Liver (tissue), 9 donors: ENCODE results near the gene ADCY7. TPM values are rescaled to one million over a fixed set of nuclear protein-coding genes. Genes with fewer than 3 reads are reported as not detected.

ENCODE experiments used
- DNase-seq: peaks from one replicate; pipeline ENCODE4 v3.0.0-alpha.2; 2017; ENCODE audit warnings: low spot score
- H3K27ac ChIP-seq, 2 donors: one replicate each; pipeline ENCODE4 v1.7.0; 2013; ENCODE audit warnings: inconsistent platforms in 2 of 2, low read length in 2 of 2, control low read depth in 1 of 2, low read depth in 1 of 2, mild to moderate bottlenecking in 1 of 2
- H3K27me3 ChIP-seq, 4 donors: one replicate each; pipeline versions ENCODE4 v1.6.1 to v1.7.0; 2013; ENCODE audit warnings: low read length in 3 of 4, inconsistent platforms in 1 of 4, mild to moderate bottlenecking in 1 of 4, moderate library complexity in 1 of 4; ENCODE audit not compliant: control insufficient read depth in 4 of 4, insufficient read depth in 4 of 4
- H3K36me3 ChIP-seq, 4 donors: one replicate each; pipeline versions ENCODE4 v1.6.1 to v1.7.0; 2013; ENCODE audit warnings: low read length in 3 of 4, mild to moderate bottlenecking in 3 of 4, low read depth in 1 of 4, moderate library complexity in 1 of 4; ENCODE audit not compliant: control insufficient read depth in 4 of 4, insufficient read depth in 3 of 4
- H3K4me1 ChIP-seq, 4 donors: one replicate each; pipeline versions ENCODE4 v1.6.1 to v1.7.0; 2013; ENCODE audit warnings: low read length in 3 of 4, mild to moderate bottlenecking in 3 of 4, moderate library complexity in 1 of 4; ENCODE audit not compliant: control insufficient read depth in 4 of 4, insufficient read depth in 4 of 4
- H3K4me3 ChIP-seq, 3 donors: one replicate each; pipeline versions ENCODE4 v1.6.1 to v1.7.0; 2013; ENCODE audit warnings: low read length in 3 of 3, control low read depth in 1 of 3, low read depth in 1 of 3, mild to moderate bottlenecking in 1 of 3
- H3K9ac ChIP-seq, 2 donors: one replicate each; pipeline ENCODE4 v1.7.0; 2013; ENCODE audit warnings: low read length in 2 of 2, mild to moderate bottlenecking in 2 of 2, moderate library complexity in 2 of 2, control low read depth in 1 of 2, low read depth in 1 of 2
- H3K9me3 ChIP-seq, 4 donors: one replicate each; pipeline versions ENCODE4 v1.6.1 to v1.7.0; 2013; ENCODE audit warnings: low read length in 3 of 4; ENCODE audit not compliant: control insufficient read depth in 4 of 4
- ATF3 ChIP-seq: IDR thresholded peaks from 2 replicates; pipeline ENCODE4 v1.6.1; 2016; ENCODE audit warnings: antibody characterized with exemption
- EGR1 ChIP-seq, 2 donors: IDR thresholded peaks; 2 replicates each; pipeline ENCODE4 v1.6.1; 2016 to 2018; ENCODE audit warnings: antibody characterized with exemption in 2 of 2, low read depth in 2 of 2
- FOXA1 ChIP-seq: IDR thresholded peaks from 2 replicates; pipeline ENCODE4 v1.6.1; 2016; ENCODE audit warnings: antibody characterized with exemption
- FOXA2 ChIP-seq: IDR thresholded peaks from 2 replicates; pipeline ENCODE4 v1.6.1; 2016; ENCODE audit warnings: antibody characterized with exemption
- GABPA ChIP-seq, 2 donors: IDR thresholded peaks in 1 of 2; conservative IDR thresholded peaks in 1 of 2; 2 replicates each; pipeline ENCODE4 v1.6.1; 2016; ENCODE audit warnings: antibody characterized with exemption in 2 of 2, mild to moderate bottlenecking in 1 of 2, moderate library complexity in 1 of 2
- HNF4G ChIP-seq: IDR thresholded peaks from 2 replicates; pipeline ENCODE4 v1.6.1; 2016; ENCODE audit warnings: antibody characterized with exemption
- MAX ChIP-seq: IDR thresholded peaks from 2 replicates; pipeline ENCODE4 v1.6.1; 2016; ENCODE audit warnings: antibody characterized with exemption
- NR2F2 ChIP-seq: IDR thresholded peaks from 2 replicates; pipeline ENCODE4 v1.6.1; 2016; ENCODE audit warnings: antibody characterized with exemption
- REST ChIP-seq: IDR thresholded peaks from 2 replicates; pipeline ENCODE4 v1.6.1; 2016; ENCODE audit warnings: antibody characterized with exemption, mild to moderate bottlenecking
- RXRA ChIP-seq, 2 donors: IDR thresholded peaks; 2 replicates each; pipeline ENCODE4 v1.6.1; 2017 to 2018; ENCODE audit warnings: antibody characterized with exemption in 2 of 2, mild to moderate bottlenecking in 1 of 2
- SP1 ChIP-seq: IDR thresholded peaks from 2 replicates; pipeline ENCODE4 v1.6.1; 2018; ENCODE audit warnings: antibody characterized with exemption, mild to moderate bottlenecking
- YY1 ChIP-seq: IDR thresholded peaks from 2 replicates; pipeline ENCODE4 v1.6.1; 2016; ENCODE audit warnings: antibody characterized with exemption, mild to moderate bottlenecking
- ZBTB33 ChIP-seq: IDR thresholded peaks from 2 replicates; pipeline ENCODE4 v1.6.1; 2016; ENCODE audit warnings: antibody characterized with exemption
- whole genome bisulfite sequencing: extraction: QIAGEN DNeasy Blood & Tissue Kit; methylation state at CpG from one replicate; pipeline ENCODE4 v1.1.7; 2013; 5-methylcytosine and 5-hydroxymethylcytosine counted together
- polyA plus RNA-seq, 2 donors: library from polyadenylated mRNA; stranded (reverse) in 1 of 2; unstranded in 1 of 2; fragments of 200-250 nt in 1 of 2; fragments of >200 nt in 1 of 2; fragmentation: Nextera tagmentation in 1 of 2; extraction: Ambion mirVana in 1 of 2; gene quantifications; one replicate each; pipeline versions ENCODE4 v1.2.1 to v1.2.3, GENCODE V29; 2013 to 2015
- total RNA-seq, 2 donors: library from RNA; depleted of rRNA; stranded (reverse); fragments of >200 nt; gene quantifications; one replicate each; pipeline ENCODE4 v1.2.3, GENCODE V29; 2014
- donor health status: healthy.
- donor health status: healthy.
- donor health status: healthy.
- donor health status: healthy.
- donor health status: healthy.

ADCY7 gene
- total and polyA plus RNA-seq, 4 donors = 1.8 to 43.9 (median 7.4) TPM

GRCh38 chr16:50272687-50273381 is 6.5 kb downstream of the ADCY7 start:
- Histone ChIP-seq H3K27me3 (no peaks in the 10 kb centered on the region), H3K27ac (no peak overlapping the region), H3K4me3 (no peak overlapping the region), H3K9ac (no peak overlapping the region), H3K36me3 (no peaks in the 10 kb centered on the region), H3K9me3 (no peaks in the 10 kb centered on the region), H3K4me1 (peaks cover 0 to 3% (median 0%) of the 10 kb centered on the region in 4 donors)
- no peak for TF ChIP-seq ATF3
- no peak for TF ChIP-seq REST
- no peak for TF ChIP-seq ZBTB33
- no peak for TF ChIP-seq MAX
- no peak for TF ChIP-seq GABPA (IDR thresholded peaks at IDR 0.05 in 1 of 2, conservative IDR thresholded peaks at IDR 0.05 in 1 of 2)
- no peak for DNase-seq
- 96% methylated on average over 5 of the region's 5 CpGs for WGBS

GRCh38 chr16:50273382-50273690 is 7.0 kb downstream of the ADCY7 start:
- TF ChIP-seq YY1 (no peak), FOXA1 (no peak), REST (no peak), FOXA2 (no peak), ATF3 (no peak), SP1 (no peak), HNF4G (no peak), NR2F2 (no peak), RXRA (IDR thresholded peaks at IDR 0.05) (no peak), ZBTB33 (no peak), EGR1 (IDR thresholded peaks at IDR 0.05; ENCODE audit: low read depth in 2 of 2) (no peak), MAX (no peak), GABPA (IDR thresholded peaks at IDR 0.05 in 1 of 2, conservative IDR thresholded peaks at IDR 0.05 in 1 of 2) (no peak)
- Histone ChIP-seq H3K4me3 (no peak overlapping the region), H3K27ac (peak overlapping the region in 1 of 2 donors; percentile 32), H3K9me3 (no peaks in the 10 kb centered on the region), H3K27me3 (no peaks in the 10 kb centered on the region), H3K9ac (no peak overlapping the region), H3K4me1 (peaks cover 0 to 3% (median 0%) of the 10 kb centered on the region in 4 donors), H3K36me3 (no peaks in the 10 kb centered on the region)
- WGBS = 89% methylated on average over 2 of the region's 2 CpGs
- no peak for DNase-seq
